ENCODE measurements around the gene HAP1.

HAP1 gene

GRCh38 chr17:41718287-41718645 lies 16.2 kb downstream of the HAP1 start:
- H3K9me2 ChIP-seq (ENCODE audit: low read depth, low read length): no peaks in the 10 kb centered on the region
- no peak overlapping the region for H2AFZ ChIP-seq (ENCODE audit: low read length)
- H3K4me3 ChIP-seq (ENCODE audit: low read depth, low read length, poor library complexity, severe bottlenecking): no peak overlapping the region
- H3K27me3 ChIP-seq (ENCODE audit: insufficient read depth, low read length): no peaks in the 10 kb centered on the region
- H3K27ac ChIP-seq (ENCODE audit: low read depth, low read length, poor library complexity, severe bottlenecking): no peak overlapping the region
- no peak overlapping the region for H3K4me2 ChIP-seq (ENCODE audit: low read length)
- H4K20me1 ChIP-seq (ENCODE audit: insufficient read depth, low read length): no peaks in the 10 kb centered on the region
- H3K36me3 ChIP-seq (ENCODE audit: insufficient read depth, low read length): no peaks in the 10 kb centered on the region
- H3K9me3 ChIP-seq (ENCODE audit: low read length): no peaks in the 10 kb centered on the region
- TF ChIP-seq CTCF (IDR thresholded peaks at IDR 0.05; ENCODE audit: low read length) (no peak), EZH2 (IDR thresholded peaks at IDR 0.05; ENCODE audit: borderline replicate concordance, low read length) (no peak)
- no peaks in the 10 kb centered on the region for H3K4me1 ChIP-seq (ENCODE audit: insufficient read depth, low read length, severe bottlenecking)
- H3F3A ChIP-seq (ENCODE audit: insufficient read depth, low read length): no peaks in the 10 kb centered on the region
- no peaks in the 10 kb centered on the region for H3K79me2 ChIP-seq (ENCODE audit: insufficient read depth, low read length)
- H3K9ac ChIP-seq (ENCODE audit: low read length): no peak overlapping the region

GRCh38 chr17:41717408-41718286 lies 16.8 kb downstream of the HAP1 start:
- Histone ChIP-seq H3K4me3 (ENCODE audit: low read depth, low read length, poor library complexity, severe bottlenecking) (no peak overlapping the region), H3K27ac (ENCODE audit: low read depth, low read length, poor library complexity, severe bottlenecking) (no peak overlapping the region), H3K9me2 (ENCODE audit: low read depth, low read length) (no peaks in the 10 kb centered on the region), H3F3A (ENCODE audit: insufficient read depth, low read length) (no peaks in the 10 kb centered on the region), H3K4me2 (ENCODE audit: low read length) (no peak overlapping the region), H3K9me3 (ENCODE audit: low read length) (no peaks in the 10 kb centered on the region), H2AFZ (ENCODE audit: low read length) (no peak overlapping the region), H4K20me1 (ENCODE audit: insufficient read depth, low read length) (no peaks in the 10 kb centered on the region), H3K27me3 (ENCODE audit: insufficient read depth, low read length) (no peaks in the 10 kb centered on the region), H3K79me2 (ENCODE audit: insufficient read depth, low read length) (no peaks in the 10 kb centered on the region), H3K9ac (ENCODE audit: low read length) (no peak overlapping the region), H3K4me1 (ENCODE audit: insufficient read depth, low read length, severe bottlenecking) (no peaks in the 10 kb centered on the region), H3K36me3 (ENCODE audit: insufficient read depth, low read length) (no peaks in the 10 kb centered on the region)
- TF ChIP-seq CTCF (IDR thresholded peaks at IDR 0.05; ENCODE audit: low read length) (no peak), EZH2 (IDR thresholded peaks at IDR 0.05; ENCODE audit: borderline replicate concordance, low read length) (no peak)

- TF ChIP-seq CTCF (IDR thresholded peaks at IDR 0.05; ENCODE audit: low read length) (no peak), EZH2 (IDR thresholded peaks at IDR 0.05; ENCODE audit: borderline replicate concordance, low read length) (no peak)
- Histone ChIP-seq H3K27ac (ENCODE audit: low read depth, low read length, poor library complexity, severe bottlenecking) (no peak within 1 kb of the TSS), H3K79me2 (ENCODE audit: insufficient read depth, low read length) (no peaks in the 10 kb centered on the region), H3F3A (ENCODE audit: insufficient read depth, low read length) (no peaks in the 10 kb centered on the region), H3K4me3 (ENCODE audit: low read depth, low read length, poor library complexity, severe bottlenecking) (no peak within 1 kb of the TSS), H3K36me3 (ENCODE audit: insufficient read depth, low read length) (no peaks in the 10 kb centered on the region), H2AFZ (ENCODE audit: low read length) (no peak within 1 kb of the TSS), H3K9ac (ENCODE audit: low read length) (no peak within 1 kb of the TSS), H3K9me3 (ENCODE audit: low read length) (no peaks in the 10 kb centered on the region), H3K4me2 (ENCODE audit: low read length) (no peak within 1 kb of the TSS), H3K27me3 (ENCODE audit: insufficient read depth, low read length) (peaks cover 10% of the 10 kb centered on the region; the same call in 1 of the 2 replicates), H3K9me2 (ENCODE audit: low read depth, low read length) (no peaks in the 10 kb centered on the region), H3K4me1 (ENCODE audit: insufficient read depth, low read length, severe bottlenecking) (no peaks in the 10 kb centered on the region), H4K20me1 (ENCODE audit: insufficient read depth, low read length) (no peaks in the 10 kb centered on the region)
These were observed 22.6 kb downstream of the HAP1 start, which contains the start of gene GAST for GRCh38 chr17:41711669-41712400. TSS of gene GAST (plus strand) at chr17:41712331. CDS start at chr17:41715437, 3,106 bp downstream.
